MM.1S (cell line): ENCODE data around the gene COX4I1.

ENCODE experiments used
- CTCF ChIP-seq: fragments of 300-600 bp; sonication (generic); IDR thresholded peaks from 2 replicates; pipeline ENCODE4 v1.5.1; 2016; ENCODE audit warnings: antibody characterized with exemption, low read length, mixed read lengths
- EZH2 ChIP-seq: fragments of 300-600 bp; sonication (generic); optimal IDR thresholded peaks from 2 replicates; pipeline ENCODE3; 2017; ENCODE audit warnings: low read depth, mild to moderate bottlenecking, antibody characterized with exemption, low read length, mixed read lengths

GRCh38 chr16:85777583-85778310 is 21.7 kb upstream of the COX4I1 start:
- no peak for TF ChIP-seq EZH2
- no peak for TF ChIP-seq CTCF
